NCI-H2196 treated with DMSO at 0.1 percent for 48 hours (cell line): ENCODE data around the gene PPIC.

ENCODE experiments used
- DNase-seq: peaks from one replicate; lab custom pipeline; 2025; ENCODE audit not compliant: unreplicated experiment; lab: John Stamatoyannopoulos, UW

PPIC gene

DNA sequence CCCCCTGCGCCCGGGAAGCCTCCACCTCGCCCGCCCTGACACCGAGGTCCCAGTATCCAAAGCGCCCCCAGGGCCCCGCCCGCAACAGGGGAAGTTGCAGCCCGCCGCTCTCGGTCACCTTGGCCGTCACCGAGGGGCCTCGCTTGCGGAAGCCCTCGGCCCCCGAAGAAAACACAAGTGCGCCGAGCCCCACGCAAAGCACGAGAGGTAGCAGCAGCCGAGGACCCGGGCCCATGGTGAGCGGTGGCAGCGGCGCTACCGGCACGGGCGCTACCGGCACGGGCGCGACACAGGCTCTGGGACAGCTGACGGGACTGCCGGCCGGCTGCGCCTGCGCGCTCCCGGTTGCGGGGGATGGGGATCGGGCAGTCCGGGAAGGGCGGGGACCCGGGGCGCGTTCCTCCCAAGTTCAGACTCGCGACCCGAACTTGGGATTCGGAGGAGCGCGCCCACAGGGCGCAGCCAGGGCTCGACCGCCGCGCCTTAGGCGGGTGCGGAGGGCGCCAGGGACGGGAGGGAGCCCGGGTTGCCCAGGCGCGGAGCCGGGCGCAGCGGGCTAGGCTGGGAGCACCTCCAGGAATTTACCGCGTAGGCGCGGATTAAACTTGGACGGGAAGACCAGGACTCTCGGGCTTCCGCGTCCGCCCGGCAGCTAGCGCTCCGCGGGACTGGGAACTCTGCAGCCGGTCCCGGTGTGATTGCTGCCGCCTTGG is at the start of gene PPIC:
PPIC (minus strand) TSS at position 335 of the 713 bp plus-strand sequence; CDS start at position 235, 100 bp downstream.
- DNase-seq, result peak; percentile 29

DNA sequence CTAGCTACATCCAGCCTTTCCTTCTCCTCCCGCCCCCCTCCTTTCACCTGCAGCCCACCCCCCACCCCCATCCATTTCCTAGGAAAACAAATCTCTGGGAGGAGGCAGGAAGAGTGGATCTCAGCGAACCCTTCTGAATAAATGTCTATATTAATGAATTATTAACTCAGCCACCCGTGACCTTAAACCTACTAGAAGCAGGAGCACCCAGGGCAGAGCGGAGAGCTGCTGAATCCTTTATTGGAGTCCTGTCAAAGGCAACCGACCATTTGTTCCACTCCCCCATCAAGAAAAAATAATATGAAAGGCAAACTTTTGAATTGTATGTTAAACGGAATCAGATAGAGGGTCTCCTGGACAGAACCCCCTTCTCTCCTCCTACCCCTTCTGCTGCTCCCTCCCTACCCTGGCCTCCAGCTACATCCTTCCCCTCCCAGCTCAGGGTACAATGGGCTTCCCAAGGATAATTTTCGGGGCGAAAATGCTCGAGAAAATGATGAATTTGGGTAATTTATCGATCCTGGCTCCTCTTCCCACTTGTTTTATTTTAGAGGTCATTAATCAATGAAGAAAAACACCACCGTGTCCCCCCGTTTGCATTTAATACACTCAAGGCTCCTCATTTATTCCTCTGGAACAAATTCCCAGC is 49.2 kb upstream of the PPIC start:
- DNase-seq, result no peak

DNA sequence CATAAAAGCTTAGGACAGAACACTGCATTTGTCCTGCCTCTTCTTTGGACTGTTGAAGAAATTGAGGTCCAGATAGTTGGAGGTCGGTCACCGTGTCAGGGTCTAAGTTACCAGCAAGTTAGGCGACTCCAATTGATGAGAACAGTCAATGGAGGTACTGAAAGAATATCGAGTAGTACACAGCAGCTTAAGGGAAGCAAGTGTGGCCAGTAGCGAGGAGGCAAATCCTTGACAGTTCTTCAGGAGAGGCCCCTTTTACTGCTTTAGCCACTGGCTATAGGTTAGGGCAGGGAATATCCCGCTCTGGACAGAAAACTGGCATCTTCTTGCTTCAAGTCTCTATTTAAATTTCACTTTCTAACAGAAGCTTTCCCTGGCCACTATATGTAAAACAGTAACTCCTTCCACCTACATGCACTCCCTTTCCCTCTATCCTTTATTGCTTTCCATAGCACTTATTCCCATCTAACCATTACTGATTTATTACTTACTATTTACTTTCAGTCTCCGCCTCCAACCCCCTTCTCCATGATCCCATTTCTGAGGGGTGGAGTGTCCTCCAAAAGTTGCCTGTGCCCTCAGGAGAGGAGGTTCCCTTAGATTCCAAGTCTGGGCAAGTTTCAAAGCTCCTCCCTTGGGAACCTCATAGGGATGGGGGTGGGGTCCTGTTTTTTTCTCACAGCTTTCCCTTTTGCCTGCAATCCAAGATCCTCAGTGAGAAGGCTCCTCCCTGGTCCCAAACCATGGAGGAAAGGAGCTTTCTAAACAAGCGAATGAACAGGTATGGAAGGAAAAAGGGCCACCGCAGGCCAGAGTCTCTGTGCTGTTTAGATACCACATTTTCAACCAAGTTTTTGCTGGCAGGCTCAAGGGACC is 48.4 kb upstream of the PPIC start:
- no peak for DNase-seq

DNA sequence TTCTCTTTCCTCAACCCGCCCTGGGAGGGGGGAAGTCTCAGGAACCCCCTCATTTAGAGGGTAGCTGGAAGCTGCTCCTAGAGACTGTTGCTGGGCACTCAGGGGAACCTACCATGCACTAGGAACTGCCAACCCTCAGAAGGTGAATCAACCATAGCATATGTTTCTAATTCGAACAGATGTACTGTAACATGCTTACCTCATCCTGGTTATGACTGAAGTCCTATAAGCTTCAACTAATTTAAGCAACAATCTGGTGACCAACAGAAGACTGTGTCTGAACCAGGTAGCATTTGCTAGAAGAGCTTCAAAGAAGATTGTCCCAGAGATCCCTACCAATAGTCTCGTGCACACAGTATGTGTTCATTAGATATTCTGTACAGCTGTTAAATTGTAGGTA is 46.8 kb upstream of the PPIC start:
- no peak for DNase-seq

DNA sequence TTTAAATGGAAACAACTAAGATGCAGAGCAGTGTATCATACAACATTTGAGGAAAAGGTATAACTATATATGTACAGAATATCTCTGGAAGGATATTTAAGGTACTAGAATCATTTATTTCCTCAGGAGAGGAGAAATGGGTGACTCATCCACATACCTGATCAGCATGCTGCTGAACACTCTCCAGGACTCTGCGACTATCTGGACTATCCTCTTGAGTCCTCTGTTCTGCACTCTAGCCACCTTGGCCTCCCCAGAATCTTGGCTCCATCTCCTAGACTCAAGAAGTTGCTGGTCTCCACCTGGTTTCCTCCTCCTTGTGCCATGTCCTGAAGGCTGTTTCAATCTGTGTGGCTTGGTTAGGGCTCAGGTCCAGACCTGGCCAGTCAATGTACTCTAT is 43.7 kb upstream of the PPIC start:
- DNase-seq, result no peak

DNA sequence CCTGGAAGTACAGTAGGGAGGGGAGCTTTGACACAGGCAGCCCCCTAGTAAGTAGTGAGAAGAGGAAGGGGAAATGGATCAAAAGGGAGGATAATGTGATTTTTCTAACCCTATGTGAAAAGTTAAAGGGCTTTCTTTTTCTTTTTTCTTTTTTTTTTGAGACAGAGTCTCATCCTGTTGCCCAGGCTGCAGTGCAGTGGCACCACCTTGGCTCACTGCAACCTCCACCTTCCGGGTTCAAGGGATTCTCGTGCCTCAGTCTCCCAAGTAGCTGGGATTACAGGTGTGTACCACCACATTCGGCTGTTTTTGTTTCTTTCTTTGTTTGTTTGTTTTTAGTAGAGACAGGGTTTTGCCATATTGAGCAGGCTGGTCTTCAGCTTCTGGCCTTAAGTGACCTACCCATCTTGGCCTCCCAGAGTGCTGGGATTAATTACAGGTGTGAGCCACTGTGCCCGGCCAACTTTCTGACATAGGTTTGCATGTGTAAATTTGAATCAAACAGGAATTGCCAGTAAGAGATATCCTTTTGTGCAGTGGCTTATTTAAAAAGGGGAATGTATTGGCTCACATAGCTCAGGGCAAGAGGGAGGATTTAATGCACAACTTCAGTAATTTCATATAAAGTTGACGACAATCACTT is 39.1 kb upstream of the PPIC start:
- DNase-seq, result no peak

DNA sequence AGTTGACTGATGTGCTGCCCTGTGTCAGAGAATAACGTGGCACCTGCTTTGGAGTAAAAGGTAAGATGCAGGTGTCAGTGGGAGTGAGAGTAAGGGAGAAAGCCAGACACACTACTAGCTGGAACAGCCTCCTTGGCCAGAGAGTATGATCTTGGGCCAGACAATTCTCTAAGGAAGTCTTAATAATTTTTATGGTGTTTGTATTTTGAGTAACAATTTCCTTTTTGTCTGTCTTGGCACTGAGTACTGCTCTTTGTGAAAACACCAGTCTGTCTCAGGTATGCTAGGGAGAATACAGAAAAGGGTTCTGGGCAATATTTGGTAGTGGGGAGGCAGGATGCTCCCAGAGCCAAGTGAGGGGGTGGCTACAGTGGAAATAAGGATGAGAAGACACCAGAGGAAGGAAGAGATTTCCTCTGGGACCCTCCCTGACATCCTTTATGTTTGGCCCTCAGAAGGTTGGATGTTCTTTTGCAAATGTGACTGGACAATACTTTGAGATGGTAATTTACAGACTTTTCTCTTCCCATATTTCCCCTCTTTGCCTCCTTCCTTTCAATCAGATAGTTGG is 31.9 kb upstream of the PPIC start:
- DNase-seq, result no peak

DNA sequence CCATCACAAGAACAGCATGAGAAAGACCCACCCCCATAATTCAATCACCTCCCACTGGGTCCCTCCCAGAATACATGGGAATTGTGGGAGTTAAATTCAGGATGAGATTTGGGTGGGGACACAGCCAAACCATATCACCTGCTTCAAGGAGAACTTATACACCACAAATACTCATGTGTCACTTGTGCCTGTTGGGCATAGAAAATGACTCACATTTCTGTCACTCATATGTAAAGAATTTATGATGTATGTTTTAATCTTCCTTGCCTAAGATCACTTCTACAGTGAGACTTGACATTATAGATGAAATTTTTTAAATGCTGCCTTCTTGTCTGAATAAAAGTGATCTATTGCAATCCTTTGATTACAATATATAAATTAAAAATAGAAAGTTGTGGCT is 29.5 kb upstream of the PPIC start:
- no peak for DNase-seq

DNA sequence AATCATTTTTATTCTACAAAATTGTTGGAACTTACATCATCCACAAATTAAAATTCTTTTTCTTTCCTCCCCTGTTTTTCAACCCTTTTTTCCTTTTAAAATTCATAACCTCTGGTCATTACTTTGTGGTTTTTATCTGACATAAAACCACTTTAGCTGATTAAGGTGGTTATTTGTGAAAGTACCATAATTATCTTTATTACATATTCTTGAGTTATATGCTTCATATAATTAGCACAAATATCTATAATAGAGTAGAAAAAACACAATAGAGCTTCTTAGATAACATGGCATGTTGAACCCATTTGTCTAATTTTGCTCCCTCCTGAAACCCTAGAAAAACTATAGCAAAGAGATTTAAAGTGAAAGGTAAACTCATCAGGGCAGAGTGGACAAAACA is 22.9 kb upstream of the PPIC start:
- DNase-seq, result no peak

DNA sequence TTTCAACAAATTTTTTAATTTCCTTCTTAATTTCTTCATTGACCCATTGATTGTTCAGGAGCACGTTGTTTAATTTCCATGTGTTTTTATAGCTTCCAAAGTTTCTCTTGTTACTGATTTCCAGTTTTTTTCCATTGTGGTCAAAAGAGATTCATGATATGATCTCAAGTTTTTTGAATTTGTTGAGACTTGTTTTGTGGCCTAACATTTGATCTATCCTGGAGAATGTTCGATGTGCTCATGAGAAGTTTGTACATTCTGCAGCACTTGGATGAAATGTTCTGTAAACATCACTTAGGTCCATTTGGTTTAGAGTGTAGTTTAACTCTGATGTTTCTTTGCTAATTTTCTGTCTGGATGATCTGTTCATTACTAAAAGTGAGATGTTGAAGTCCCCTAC is 14.7 kb upstream of the PPIC start:
- DNase-seq, result no peak

DNA sequence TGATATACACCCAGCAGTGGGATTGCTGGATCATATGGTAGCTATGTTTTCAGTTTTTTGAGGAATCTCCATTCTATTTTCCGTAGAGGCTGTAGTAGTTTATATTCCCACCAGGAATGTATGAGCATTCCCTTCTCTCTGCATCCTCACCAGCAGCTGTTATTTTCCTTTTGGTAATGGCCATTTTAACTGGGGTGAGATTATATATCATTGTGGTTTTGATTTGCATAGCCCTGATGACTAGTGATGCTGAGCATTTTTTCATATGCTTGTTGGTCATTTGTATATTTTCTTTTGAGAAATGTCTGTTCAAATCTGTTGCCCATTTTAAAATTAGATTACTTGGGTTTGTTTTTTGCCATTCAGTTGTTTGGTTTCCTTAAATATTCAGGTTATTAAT is 11.2 kb upstream of the PPIC start:
- no peak for DNase-seq

DNA sequence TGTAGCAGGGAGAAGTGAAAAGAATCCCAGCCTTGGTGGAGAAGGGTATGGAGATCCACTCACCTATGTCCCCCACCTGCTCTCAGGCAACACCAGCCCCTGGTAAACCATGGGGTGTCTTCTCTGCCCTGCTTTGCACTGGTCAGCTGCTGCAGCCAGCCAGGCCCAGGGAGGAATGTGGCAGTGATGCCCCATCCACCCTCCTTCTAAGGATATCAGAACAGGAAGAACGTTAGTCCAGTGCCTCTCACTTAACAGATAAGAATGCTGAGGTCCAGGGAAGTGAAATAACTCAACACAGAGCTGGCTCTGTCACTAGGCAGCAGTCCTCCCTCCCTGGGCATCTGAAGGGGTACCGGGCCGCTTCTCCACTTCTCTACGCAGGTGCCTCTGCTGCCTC is 9.7 kb upstream of the PPIC start:
- DNase-seq, result no peak

DNA sequence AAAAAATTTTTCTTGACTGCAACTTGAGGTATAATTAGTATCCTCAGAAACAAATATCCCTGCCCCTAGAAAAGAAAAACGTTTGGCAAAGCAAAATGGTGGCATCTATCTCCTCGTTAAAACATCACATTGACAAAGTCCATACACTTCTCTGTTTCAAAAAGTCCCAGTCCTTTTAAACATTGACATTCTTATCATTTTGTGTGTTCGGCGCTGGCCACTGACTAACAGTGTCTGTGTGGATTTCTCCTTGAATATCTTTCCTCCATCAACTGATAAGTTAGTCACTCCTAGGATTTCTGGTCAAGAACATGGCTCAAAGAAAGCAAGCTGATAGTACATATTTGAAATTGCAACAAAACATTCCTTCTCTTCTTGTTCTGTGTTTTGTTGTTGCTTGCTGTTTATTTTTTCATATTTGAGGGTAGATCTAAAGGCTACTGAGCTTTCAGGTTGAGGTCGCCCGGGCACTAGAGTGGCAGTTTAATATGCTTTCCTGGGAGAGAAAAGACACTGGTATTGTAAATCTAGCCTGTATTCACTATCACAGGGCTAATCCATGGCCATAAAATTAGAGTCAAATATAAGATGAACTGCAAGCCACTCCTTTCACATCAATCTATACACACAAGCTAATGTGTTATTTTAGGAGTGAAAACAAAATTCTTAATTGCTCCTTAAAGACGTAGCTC is 8.5 kb upstream of the PPIC start:
- no peak for DNase-seq

DNA sequence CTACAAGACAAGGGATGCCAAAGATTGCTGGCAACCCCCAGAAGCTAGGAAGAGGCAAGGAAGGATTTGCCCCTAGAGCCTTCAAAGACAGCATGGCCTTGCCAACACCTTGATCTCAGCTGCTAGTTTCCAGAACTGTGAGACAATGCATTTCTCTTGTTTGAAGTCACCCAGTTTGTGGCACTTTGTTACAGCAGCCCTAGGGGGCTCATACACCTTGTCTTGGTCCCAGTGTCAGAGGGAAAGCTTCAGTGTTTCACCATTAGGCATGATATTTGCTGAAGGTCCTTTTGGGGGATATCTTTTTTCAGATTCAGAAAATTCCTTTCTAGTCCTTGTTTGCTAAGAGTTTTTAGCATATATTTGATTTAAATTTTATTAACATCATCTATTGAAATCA is 3.1 kb upstream of the PPIC start:
- DNase-seq, result no peak

DNA sequence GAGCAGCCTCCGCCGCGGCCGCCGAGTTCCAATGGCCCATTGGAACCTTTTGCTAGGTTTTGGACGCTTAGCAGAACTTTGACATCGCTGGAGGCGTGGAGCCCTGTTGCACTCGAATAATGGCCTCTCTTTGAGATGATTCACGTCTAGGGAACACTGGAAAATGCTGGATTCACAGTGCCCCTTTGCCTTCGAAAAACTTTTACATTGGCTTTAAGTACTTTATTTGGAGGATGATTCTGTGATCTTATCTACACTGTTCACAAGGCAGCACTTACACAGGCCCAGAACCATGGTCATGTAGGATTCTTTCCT is 536 bp upstream of the PPIC start:
- DNase-seq, result no peak

DNA sequence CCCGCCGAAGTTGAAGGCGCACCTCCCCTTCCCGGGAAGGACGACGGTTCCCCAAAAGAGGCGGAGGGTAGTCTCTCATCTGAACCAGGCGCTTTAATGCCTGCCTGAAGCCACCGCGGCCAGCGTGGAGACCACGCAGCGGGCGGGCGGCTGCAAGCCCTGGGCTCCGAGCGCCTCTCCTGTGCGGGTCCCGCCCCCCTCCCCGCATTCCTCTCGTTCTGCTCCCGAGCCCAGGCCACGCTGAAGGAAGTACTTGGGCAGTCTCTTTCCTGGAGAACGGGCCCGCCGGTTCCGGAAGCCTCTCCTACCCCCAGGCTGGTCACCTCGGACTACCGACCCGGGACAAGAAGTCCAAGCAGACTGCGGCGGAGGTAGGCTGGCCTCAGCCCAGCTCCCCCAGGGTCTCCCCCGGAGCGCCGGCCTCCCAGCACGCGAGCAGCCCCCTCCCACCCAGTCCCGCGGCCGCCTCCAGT is 571 bp downstream of the PPIC start:
- DNase-seq, result no peak

DNA sequence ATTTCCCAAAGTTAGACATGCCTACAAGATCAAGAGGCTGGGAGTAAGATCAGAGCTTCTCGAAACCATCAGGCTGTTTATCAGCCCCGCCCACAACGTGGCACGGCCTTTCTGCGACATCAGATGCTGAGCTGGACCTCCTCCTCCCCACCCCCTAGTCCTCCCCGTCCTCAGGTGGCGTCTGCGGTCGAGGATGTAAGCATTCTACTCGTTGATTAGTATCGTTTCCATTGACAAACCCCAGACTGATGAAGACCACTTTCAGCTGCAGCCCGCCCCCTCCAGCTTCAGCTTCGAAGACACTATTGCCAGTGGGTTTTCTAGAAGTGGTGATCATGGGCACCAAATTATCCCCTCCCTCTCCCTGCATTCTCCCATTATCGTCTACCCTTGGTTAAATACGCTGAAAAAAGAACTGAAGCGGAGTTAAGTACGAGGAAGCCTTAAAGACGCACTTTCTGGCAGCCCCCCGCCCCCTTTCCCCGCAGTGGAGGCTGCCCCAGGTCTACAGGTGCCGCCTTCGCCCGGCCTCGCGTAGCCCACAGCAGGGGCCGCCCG is 1.1 kb downstream of the PPIC start:
- peak; percentile 45 for DNase-seq

DNA sequence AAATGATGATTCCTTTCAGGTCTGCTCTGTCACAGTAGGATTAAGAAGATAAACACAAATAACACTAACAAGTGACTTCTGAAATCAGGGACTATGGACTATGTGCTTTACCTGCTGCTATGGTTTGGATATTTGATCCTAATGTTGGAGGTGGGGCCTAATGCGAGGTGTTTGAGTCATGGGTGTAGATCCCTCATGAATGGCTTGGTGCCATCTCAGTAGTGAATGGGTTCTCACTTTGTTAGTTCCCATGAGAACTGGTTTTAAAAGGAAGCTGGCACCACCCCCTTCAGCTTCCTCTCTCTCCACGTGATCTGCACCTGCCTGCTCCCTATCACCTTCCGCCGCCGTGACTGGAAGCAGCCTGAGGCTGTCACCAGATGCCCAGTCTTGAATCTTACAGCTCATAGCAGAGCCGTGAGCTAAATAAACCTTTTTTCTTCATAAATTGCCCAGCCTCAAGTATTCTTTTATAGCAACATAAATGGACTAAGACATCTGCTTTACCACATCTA is 3.3 kb downstream of the PPIC start:
- no peak for DNase-seq

DNA sequence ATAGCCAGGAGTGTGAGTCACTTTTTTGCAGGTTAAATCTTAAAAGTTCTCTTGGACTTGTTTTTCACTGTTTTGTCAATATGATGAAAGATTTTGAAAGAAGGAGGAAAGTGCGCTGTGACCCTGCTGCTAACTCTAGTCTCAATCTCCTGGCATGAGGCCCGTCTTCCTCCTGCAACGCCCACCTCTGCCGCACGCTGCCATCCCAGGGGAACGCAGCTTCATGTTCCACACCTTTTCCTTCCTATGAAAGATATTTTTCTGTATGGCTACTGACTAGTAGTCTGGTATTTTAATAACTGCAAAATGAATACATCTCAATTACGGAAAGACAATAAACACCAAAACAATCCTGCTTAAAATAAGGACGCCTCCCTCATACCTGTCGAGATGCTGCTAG is 8.3 kb downstream of the PPIC start:
- DNase-seq, result no peak

DNA sequence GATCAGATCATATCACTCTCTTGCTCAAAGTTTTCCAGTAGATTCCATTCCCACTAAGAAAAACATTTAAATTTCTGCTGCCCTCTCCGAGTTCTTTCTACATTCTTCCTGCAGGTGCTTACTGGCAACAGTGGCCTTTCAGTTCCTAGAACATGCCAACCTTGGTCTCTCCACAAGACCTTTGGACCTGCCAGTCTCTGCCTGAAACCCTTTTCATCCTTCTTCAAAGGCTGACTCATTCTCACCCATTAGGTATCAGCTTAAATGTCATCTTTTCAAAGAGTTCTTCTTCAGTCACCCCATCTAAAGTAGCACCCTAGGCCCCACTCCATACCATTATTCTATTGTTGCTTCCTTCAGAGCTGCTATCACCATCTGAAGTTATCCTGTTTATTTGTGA is 21.8 kb downstream of the PPIC start:
- no peak for DNase-seq
